Type B pancreatic cell (in vitro differentiated cells): ENCODE results near the gene GOLGB1. TPM values are rescaled to one million over a fixed set of nuclear protein-coding genes. Genes with fewer than 3 reads are reported as not detected.

Experiments used
- DNase-seq: peaks from one replicate; pipeline ENCODE4 v3.0.0; 2021; ENCODE audit warnings: mixed read lengths; ENCODE audit not compliant: unreplicated experiment; ENCODE audit errors: extremely low spot score
- H3K27ac Mint-ChIP-seq: 2 replicates; pipeline ENCODE4 v1.8.0; 2021; ENCODE audit warnings: mild to moderate bottlenecking, mixed read lengths
- H3K27me3 Mint-ChIP-seq: 2 replicates; pipeline ENCODE4 v1.8.0; 2021; ENCODE audit warnings: mixed read lengths
- H3K36me3 Mint-ChIP-seq: 2 replicates; pipeline ENCODE4 v1.8.0; 2021; ENCODE audit warnings: mixed read lengths
- H3K4me1 Mint-ChIP-seq: one replicate; pipeline ENCODE4 v1.8.0; 2021; ENCODE audit warnings: mixed read lengths; ENCODE audit not compliant: unreplicated experiment
- H3K4me3 Mint-ChIP-seq: 2 replicates; pipeline ENCODE4 v1.8.0; 2021; ENCODE audit warnings: mild to moderate bottlenecking, mixed read lengths
- H3K9me3 Mint-ChIP-seq: 2 replicates; pipeline ENCODE4 v1.8.0; 2021; ENCODE audit warnings: mixed read lengths
- CTCF ChIP-seq: fragments of 200-600 bp; sonication (generic); conservative IDR thresholded peaks from 2 replicates; pipeline ENCODE4 v1.5.0; 2021; ENCODE audit warnings: antibody characterized with exemption, mild to moderate bottlenecking
- total RNA-seq: library from RNA; stranded (reverse); gene quantifications from 2 replicates; pipeline ENCODE4 v1.2.1, GENCODE V29; 2021; ENCODE audit warnings: low replicate concordance

Gene GOLGB1
- total RNA-seq, 1 donor from 2014 or later: 49.9 TPM

- H3K27ac Mint-ChIP-seq: no peak overlapping the region
- H3K36me3 Mint-ChIP-seq: peaks cover 38% of the 10 kb centered on the region
- no peak for TF ChIP-seq CTCF
Observed at GRCh38 chr3:121677141-121677540, 72.4 kb downstream of the GOLGB1 start.

GRCh38 chr3:121670676-121671075 lies 78.9 kb downstream of the GOLGB1 start:
- Mint-ChIP-seq H3K4me3 (no peak overlapping the region), H3K27ac (no peak overlapping the region), H3K27me3 (no peaks in the 10 kb centered on the region)

More at GRCh38 chr3:121677141-121677540, 72.4 kb downstream of the GOLGB1 start:
- H3K4me3 Mint-ChIP-seq: no peak overlapping the region
- H3K4me1 Mint-ChIP-seq: no peaks in the 10 kb centered on the region
- H3K9me3 Mint-ChIP-seq: no peaks in the 10 kb centered on the region
- no peaks in the 10 kb centered on the region for H3K27me3 Mint-ChIP-seq
- DNase-seq: no peak

GRCh38 chr3:121667333-121667732 lies 82.2 kb downstream of the GOLGB1 start:
- no peak for TF ChIP-seq CTCF
- H3K36me3 Mint-ChIP-seq: peaks cover 52% of the 10 kb centered on the region
- no peaks in the 10 kb centered on the region for H3K4me1 Mint-ChIP-seq
- DNase-seq: no peak
- H3K27ac Mint-ChIP-seq: no peak overlapping the region
- no peaks in the 10 kb centered on the region for H3K9me3 Mint-ChIP-seq
- H3K27me3 Mint-ChIP-seq: no peaks in the 10 kb centered on the region
- no peak overlapping the region for H3K4me3 Mint-ChIP-seq

More at GRCh38 chr3:121670676-121671075, 78.9 kb downstream of the GOLGB1 start:
- no peak for TF ChIP-seq CTCF
- H3K4me1 Mint-ChIP-seq: no peaks in the 10 kb centered on the region
- no peak for DNase-seq
- H3K9me3 Mint-ChIP-seq: no peaks in the 10 kb centered on the region
- peaks cover 42% of the 10 kb centered on the region for H3K36me3 Mint-ChIP-seq

- no peaks in the 10 kb centered on the region for H3K27me3 Mint-ChIP-seq
- no peaks in the 10 kb centered on the region for H3K4me1 Mint-ChIP-seq
- DNase-seq: no peak
- no peak for TF ChIP-seq CTCF
- no peaks in the 10 kb centered on the region for H3K9me3 Mint-ChIP-seq
- H3K4me3 Mint-ChIP-seq: no peak overlapping the region
- peaks cover 47% of the 10 kb centered on the region for H3K36me3 Mint-ChIP-seq
- H3K27ac Mint-ChIP-seq: no peak overlapping the region
Observed at GRCh38 chr3:121665488-121665887, 84.1 kb downstream of the GOLGB1 start.

- H3K4me3 Mint-ChIP-seq: no peak overlapping the region
- no peak for TF ChIP-seq CTCF
- H3K27me3 Mint-ChIP-seq: no peaks in the 10 kb centered on the region
- H3K27ac Mint-ChIP-seq: no peak overlapping the region
- H3K9me3 Mint-ChIP-seq: no peaks in the 10 kb centered on the region
- no peaks in the 10 kb centered on the region for H3K4me1 Mint-ChIP-seq
- peaks cover 37% of the 10 kb centered on the region for H3K36me3 Mint-ChIP-seq
- DNase-seq: no peak
Observed at GRCh38 chr3:121663171-121663847, 86.2 kb downstream of the GOLGB1 start.
